GM18868 (cell line): ENCODE measurements around the gene IGSF8.

Source experiments
- ATAC-seq: cut with Tn5 transposase; IDR thresholded peaks from one replicate; pipeline ENCODE4 v1.9.1; 2021; ENCODE audit warnings: mild to moderate bottlenecking, moderate library complexity; ENCODE audit not compliant: unreplicated experiment

Gene IGSF8

GRCh38 chr1:160091666-160092223, 6.7 kb downstream of the IGSF8 start:
- ATAC-seq, result no peak

GRCh38 chr1:160090760-160091159, 7.7 kb downstream of the IGSF8 start:
- ATAC-seq, result no peak

DNA sequence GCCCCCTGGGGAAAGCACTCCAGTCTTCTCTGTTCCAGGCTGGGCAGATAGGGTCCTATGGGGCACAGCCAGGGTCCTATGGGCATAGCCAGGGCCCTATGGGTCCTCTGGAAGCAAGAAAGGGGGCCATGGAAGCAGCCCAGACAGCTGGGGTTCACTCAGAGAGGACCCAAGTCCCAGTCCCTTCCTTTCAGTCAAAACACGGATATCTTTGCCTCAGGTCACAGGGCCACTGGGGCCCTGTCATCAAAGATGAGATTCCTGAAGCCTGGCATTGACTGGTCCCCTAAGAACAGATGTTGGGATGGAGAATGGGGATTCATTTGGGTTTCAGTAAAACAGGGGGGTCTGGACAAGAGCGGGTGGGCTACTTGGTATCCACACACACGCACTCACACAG, 8.5 kb downstream of the IGSF8 start:
- ATAC-seq, result no peak

GRCh38 chr1:160087118-160087662, 11.2 kb downstream of the IGSF8 start:
- ATAC-seq, result no peak

DNA sequence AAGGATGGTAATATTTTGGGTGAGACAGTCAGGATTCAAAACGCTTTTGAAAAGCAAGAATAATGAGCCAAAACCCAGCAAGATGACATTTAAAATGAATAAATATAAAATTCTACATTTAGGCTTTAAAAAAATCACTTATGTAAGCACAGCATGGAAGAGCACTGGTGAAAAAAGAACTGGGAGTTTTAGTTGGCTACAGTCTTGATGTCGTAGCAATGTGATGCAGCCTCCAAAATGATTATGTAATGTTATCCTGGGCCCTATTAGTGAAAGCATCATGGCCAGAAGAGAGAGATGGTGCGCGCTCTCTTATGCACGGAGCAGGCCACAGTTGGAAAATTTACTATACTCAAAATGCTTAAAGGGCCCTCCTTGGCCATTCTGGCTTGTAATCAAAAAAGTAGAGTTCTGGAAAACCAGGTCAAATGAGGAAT, 11.9 kb downstream of the IGSF8 start:
- ATAC-seq, result no peak

- no peak for ATAC-seq
Measured at GRCh38 chr1:160085686-160086455, 12.5 kb downstream of the IGSF8 start.

GRCh38 chr1:160084771-160085321, 13.6 kb downstream of the IGSF8 start:
- ATAC-seq, result no peak

- peak; percentile 69 for ATAC-seq
Measured at GRCh38 chr1:160083968-160084770, 14.2 kb downstream of the IGSF8 start.

GRCh38 chr1:160082926-160083325, 15.5 kb downstream of the IGSF8 start:
- ATAC-seq, result no peak

DNA sequence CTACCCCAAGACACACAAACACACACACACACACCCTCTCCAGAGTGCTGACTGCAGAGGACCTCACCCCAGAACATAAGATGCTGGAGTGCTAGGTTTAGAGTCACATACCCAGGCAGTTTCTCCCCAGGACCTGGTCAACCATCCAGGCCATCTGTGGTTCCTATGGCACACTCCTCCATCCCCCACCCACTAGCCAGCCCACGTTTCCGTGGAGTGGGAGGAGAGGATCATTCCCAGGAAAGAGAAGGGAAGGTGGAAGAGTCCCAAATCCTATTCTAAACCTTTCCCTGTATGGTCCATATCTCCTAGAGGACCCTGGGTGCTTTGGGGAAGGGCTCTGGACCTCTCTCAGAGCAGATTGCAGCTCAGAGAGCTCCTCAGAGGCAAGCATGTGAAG, 15.9 kb downstream of the IGSF8 start:
- no peak for ATAC-seq

DNA sequence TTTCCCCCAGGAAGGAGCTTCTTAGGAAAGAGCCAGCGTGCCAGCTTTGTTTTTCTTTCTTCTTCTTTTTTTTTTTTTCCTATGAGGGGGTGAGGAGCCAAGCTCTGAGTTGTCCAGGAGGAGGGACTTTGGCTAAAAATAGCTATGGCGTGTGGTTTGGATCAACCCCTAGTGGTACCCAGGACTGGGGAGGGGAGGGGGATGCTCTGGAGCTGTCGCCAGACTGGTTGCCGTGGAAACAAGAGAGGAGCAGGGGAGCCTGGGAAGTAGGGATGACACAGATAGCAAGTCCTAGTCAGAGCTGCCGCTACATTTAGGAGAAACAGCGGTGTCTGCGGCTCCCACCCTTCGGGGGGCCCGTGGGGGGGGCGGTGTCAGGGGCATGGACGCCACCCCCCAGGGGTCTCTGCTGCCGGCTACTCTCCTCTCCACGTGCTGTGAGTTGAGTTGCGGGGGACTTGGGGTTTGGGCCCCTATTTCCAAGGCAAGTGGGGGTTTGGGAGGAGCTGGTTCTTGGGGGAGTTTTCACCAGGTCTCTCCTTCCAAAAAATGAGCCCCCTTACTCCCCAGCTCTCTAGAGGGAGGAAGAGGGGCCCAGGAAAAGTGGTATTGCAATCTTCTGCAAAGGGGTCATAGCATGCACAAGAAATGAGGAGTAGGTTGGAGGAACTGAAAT, 17.0 kb downstream of the IGSF8 start, which contains the start of gene KCNJ9:
KCNJ9 (plus strand) TSS at position 278 of the 676 bp plus-strand sequence. CDS start 2,493 bp downstream, outside the sequence.
- no peak for ATAC-seq

DNA sequence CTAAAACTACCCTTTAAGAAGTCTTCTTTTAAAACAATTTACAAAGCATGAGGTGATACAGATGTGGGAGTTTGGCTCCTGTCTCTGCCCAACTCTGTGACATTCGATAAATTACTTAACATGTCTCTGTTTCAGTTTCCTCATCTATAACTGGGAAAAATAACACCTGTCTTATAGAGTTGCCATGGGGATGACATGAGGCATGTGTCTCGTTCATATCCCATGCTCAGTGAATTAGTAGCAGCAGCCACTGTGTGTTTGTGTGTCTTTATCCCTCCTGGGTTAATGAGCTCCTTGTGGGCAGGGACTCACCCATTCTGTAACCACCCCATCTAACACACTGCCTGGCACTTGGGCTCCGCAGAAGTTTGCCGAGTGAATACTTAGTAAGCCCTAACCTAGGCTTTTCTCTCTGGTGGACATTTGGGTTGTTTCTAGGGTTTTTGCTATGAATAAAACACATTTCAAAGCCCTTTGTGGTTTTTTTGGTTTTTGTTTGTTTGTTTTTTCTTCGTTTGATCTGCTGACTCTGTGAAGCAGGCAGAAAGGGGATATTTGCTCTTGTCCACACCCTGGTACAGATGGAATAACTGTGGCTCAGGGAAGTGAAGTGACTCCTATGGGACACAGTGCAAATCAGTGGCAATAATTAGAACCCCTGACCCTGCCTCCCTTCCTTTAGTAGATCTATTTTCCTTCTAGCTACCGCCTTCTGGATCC, 17.9 kb downstream of the IGSF8 start:
- no peak for ATAC-seq

GRCh38 chr1:160079448-160079847, 19.0 kb downstream of the IGSF8 start:
- no peak for ATAC-seq

DNA sequence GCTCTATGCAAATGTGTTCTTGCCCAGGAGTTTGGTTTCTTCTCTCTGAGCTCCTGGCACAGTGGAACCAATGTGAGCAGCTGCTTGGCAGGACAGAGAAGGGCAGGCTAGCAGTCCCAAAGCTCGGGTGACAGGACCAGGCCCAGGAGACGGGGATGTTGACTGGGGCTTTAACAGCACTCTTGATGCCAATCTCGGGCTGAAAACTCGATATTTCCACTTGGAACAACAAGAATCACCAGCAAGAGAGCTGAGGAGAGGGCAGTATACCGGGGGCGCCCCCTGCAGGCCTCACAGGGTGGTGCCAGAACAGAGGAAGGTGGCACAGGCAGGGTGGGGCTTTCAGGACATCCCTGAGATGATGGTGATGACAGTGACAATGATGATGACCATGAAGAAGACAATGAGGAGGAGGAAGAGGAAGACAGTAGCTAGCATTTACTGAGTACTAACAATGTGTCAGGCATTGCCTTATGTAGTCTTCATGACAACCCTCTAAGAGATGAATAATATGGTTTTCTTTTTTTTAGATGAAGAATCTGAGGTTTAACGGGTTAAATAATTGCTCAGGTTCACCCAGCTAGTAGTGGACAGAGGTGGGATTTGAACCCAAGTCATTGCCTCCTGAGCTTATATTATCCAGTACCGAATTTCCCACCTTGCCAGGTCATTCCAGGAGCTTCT, 19.8 kb downstream of the IGSF8 start:
- ATAC-seq, result peak; percentile 88

DNA sequence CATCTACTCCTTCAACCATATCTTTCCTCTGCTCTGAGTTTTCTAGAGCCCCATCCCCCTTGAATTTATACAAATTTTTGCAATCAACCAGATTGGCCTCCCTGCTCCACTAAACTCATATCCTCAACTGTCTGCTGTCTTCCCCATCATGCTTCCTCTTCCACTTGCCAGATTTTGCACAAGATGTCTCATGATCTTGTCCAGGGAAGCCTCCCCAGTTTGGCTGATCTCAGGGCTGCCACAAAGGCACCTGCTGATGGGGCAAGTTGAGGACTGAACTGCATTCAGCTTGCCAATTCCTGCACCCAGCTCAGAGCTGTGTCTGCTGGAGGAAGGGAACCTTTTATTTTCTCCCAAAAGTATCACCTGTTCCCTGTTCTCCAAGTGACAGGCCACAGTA, 20.9 kb downstream of the IGSF8 start:
- no peak for ATAC-seq

DNA sequence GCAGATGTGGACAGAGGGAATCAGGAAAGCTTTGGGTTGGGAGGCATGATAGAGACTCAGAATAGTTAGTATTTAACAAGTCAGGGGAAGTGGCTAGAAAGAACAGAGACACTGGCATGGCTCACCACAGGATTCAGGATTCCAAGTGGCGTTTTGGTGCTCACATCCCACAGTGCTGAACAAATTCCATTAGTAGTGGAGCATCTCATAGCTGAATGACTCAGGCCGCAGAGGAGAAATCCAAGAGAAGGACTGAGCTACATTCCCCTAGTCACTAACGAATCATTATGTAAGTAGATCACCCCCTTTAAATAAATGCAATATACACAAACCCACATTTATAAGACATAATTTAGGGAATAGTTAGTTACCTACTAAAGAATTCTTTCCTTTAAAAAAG, 22.1 kb downstream of the IGSF8 start:
- ATAC-seq, result no peak

DNA sequence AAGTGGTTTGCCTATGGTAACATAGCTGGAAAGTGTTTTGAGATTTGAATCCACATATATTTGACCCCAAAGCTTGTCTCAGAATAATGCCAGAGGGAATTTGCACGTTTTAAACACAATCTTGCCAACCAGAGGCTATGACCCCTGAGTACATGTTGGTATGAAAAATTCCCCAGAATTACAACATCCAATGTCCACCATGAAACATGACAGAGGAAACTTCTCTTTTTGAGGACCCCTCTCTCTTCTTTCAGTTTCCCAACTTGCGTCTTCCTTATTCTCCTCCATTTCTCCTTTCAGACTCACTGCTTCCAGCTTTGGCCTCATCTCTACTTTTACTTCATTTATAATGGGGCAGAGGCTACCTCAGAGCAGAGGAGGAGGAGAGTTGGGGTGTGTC, 22.6 kb downstream of the IGSF8 start:
- ATAC-seq, result no peak

DNA sequence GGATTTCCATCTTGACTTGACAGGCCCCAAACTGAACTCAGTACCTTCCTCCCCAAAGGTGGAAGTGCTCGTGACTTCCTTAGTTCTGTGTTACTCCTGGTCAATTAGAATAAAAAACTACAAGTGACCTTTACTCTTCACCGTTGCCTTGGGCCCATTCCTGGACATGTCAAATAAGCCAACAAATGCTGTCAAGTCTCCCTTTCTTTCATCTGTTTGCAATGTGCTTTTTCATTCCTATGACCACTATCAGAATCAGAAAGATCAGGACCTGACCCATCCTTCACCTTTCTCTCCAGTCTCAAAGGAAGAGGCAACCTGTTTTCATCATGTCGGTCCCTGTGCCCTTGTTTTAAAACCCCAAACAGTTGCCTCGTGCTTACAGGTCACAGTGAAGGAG, 23.6 kb downstream of the IGSF8 start:
- ATAC-seq, result no peak

- ATAC-seq, result no peak
Measured at GRCh38 chr1:160071289-160071688, 27.1 kb downstream of the IGSF8 start.
